ENCODE data around the gene DCST2. TPM values are rescaled to one million over a fixed set of nuclear protein-coding genes. Genes with fewer than 3 reads are reported as not detected.
"Not testable (repeated sequence)": the region's sequence is repeated elsewhere in the genome, so short reads cannot be mapped to it uniquely, and the experiment has no call there.

Gene DCST2
- total RNA-seq, 4 donors from 2014 or later, result 0.36 to 0.79 (median 0.38) TPM; not detected in 1

- DNase-seq (ENCODE audit: low spot score) (no peak), ATAC-seq (ENCODE audit: low FRiP score) (no peak)
- TF ChIP-seq CTCF (IDR thresholded peaks at IDR 0.05), result no peak
Measured at GRCh38 chr1:154998201-154998780, 35.3 kb downstream of the DCST2 start.

- ATAC-seq (ENCODE audit: low FRiP score), result no peak
- TF ChIP-seq CTCF (IDR thresholded peaks at IDR 0.05), result no peak
- DNase-seq (ENCODE audit: low spot score), result no peak
Measured at GRCh38 chr1:154996966-154997701, 36.4 kb downstream of the DCST2 start.

GRCh38 chr1:154995301-154995983 lies 38.1 kb downstream of the DCST2 start:
- ATAC-seq (ENCODE audit: low FRiP score), result peak; percentile 46
- DNase-seq (ENCODE audit: low spot score), result not testable (repeated sequence)

- no peak for DNase-seq (ENCODE audit: low spot score)
- TF ChIP-seq CTCF (IDR thresholded peaks at IDR 0.05), result no peak
- ATAC-seq (ENCODE audit: low FRiP score), result no peak
Measured at GRCh38 chr1:154994591-154994990, 39.0 kb downstream of the DCST2 start.

- no peak for TF ChIP-seq CTCF (IDR thresholded peaks at IDR 0.05)
- no peak for DNase-seq (ENCODE audit: low spot score)
- no peak for ATAC-seq (ENCODE audit: low FRiP score)
Measured at GRCh38 chr1:154994269-154994587, 39.4 kb downstream of the DCST2 start.

- no peak for TF ChIP-seq CTCF (IDR thresholded peaks at IDR 0.05)
- DNase-seq (ENCODE audit: low spot score) (no peak), ATAC-seq (ENCODE audit: low FRiP score) (no peak)
Measured at GRCh38 chr1:154993572-154994268, 39.9 kb downstream of the DCST2 start, which contains the start of gene LENEP. TSS of gene LENEP (plus strand) at chr1:154993586. CDS start at chr1:154993608, 22 bp downstream.

Measured in omental fat pad (tissue), 4 donors.